Measurements from ENCODE around the gene PODXL.
A peak's percentile ranks its signal among the peaks of the same experiment; 100 is the strongest.
"Not testable (repeated sequence)": the region's sequence is repeated elsewhere in the genome, so short reads cannot be mapped to it uniquely, and the experiment has no call there.

The PODXL gene

DNA sequence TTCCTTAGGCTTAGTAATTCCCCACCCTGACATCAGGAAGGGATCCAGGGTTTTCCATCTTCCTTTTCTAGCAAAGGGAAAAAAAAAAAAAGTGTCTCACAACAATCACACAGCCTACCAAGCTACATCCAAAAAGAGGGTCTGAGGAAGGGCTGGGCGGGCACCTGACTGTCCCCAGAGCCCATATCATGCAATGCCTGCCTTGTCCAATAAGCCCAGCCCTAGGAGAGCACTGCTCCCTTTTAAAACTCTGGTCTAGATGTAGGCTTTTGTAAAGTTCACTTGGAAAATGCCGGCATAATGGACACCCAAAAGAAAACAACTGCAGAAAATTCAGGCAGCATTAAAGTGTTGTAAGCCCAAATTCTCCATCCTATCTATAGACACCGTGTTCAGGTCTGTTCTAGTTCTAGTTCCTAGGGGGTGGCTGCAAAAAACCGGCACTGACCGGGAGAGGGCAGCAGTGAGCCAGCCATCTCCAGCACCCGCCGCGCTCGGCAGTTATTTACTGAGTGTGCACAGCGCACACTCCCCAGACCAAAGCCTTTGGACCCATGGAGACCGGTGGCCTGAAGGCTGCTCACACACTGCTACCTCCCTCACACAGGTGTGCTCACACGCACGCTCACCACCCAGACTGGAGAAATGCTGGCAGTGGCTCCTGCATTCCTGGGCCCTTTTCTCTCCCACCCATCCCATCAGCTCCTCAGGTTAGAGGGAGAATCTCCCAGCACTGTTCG lies 48.7 kb downstream of the PODXL start:
- no peak overlapping the region for H3K4me2 ChIP-seq (ENCODE audit: low read depth, low read length, poor library complexity, severe bottlenecking)
- H3K79me2 ChIP-seq (ENCODE audit: insufficient read depth, low read length), result no peaks in the 10 kb centered on the region

DNA sequence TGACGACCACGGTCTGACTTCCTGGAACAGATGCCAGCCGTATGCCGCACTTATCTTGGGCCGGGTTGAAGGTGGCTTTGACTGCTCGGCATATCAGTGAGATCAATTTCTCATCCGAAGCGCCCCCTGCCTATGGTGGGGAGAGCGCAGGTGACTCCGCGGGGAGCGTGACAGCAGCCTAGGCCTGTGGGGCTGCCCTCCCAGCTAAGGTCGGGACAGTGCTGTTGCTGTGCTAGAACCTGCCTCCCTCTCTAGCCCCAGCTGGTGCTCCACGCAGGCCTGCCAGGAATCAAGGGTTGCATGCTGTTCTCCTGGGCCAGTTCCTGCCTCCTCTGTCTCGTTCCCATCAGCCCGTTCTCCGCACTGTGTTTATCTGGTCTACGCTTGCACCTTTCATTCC lies 49.8 kb downstream of the PODXL start:
- H3K4me2 ChIP-seq (ENCODE audit: low read depth, low read length, poor library complexity, severe bottlenecking), result no peak overlapping the region
- no peak overlapping the region for H3K27ac ChIP-seq (ENCODE audit: low read depth, low read length)
- no peaks in the 10 kb centered on the region for H3F3A ChIP-seq (ENCODE audit: insufficient read depth)
- H3K79me2 ChIP-seq (ENCODE audit: insufficient read depth, low read length), result no peaks in the 10 kb centered on the region
- H3K9me3 ChIP-seq (ENCODE audit: insufficient read depth, low read length), result no peaks in the 10 kb centered on the region
- H3K36me3 ChIP-seq (ENCODE audit: low read length), result no peaks in the 10 kb centered on the region
- H3K9me2 ChIP-seq (replicated peaks; ENCODE audit: insufficient read depth, low read length), result no peaks in the 10 kb centered on the region
- no peaks in the 10 kb centered on the region for H3K27me3 ChIP-seq (ENCODE audit: low read length)
- H3K9ac ChIP-seq (ENCODE audit: low read length), result no peak overlapping the region
- TF ChIP-seq, protein P1, sequence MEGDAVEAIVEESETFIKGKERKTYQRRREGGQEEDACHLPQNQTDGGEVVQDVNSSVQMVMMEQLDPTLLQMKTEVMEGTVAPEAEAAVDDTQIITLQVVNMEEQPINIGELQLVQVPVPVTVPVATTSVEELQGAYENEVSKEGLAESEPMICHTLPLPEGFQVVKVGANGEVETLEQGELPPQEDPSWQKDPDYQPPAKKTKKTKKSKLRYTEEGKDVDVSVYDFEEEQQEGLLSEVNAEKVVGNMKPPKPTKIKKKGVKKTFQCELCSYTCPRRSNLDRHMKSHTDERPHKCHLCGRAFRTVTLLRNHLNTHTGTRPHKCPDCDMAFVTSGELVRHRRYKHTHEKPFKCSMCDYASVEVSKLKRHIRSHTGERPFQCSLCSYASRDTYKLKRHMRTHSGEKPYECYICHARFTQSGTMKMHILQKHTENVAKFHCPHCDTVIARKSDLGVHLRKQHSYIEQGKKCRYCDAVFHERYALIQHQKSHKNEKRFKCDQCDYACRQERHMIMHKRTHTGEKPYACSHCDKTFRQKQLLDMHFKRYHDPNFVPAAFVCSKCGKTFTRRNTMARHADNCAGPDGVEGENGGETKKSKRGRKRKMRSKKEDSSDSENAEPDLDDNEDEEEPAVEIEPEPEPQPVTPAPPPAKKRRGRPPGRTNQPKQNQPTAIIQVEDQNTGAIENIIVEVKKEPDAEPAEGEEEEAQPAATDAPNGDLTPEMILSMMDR (IDR thresholded peaks at IDR 0.05; ENCODE audit: insufficient read depth, low read length, poor library complexity, severe bottlenecking), result no peak
- TF ChIP-seq EZH2phosphoT487 (conservative IDR thresholded peaks at IDR 0.05; ENCODE audit: low read length), result no peak
- H3K4me3 ChIP-seq (ENCODE audit: insufficient read depth, low read length, poor library complexity, severe bottlenecking), result no peak overlapping the region
- H2AFZ ChIP-seq (ENCODE audit: low read depth, low read length, severe bottlenecking), result no peak overlapping the region
- no peaks in the 10 kb centered on the region for H4K20me1 ChIP-seq (ENCODE audit: low read depth, low read length)

More for the DNA sequence above, 48.7 kb downstream of the PODXL start:
- Histone ChIP-seq H3K9me3 (ENCODE audit: insufficient read depth, low read length) (no peaks in the 10 kb centered on the region), H3K36me3 (ENCODE audit: low read length) (no peaks in the 10 kb centered on the region), H3K9ac (ENCODE audit: low read length) (no peak overlapping the region), H3F3A (ENCODE audit: insufficient read depth) (no peaks in the 10 kb centered on the region), H3K4me3 (ENCODE audit: insufficient read depth, low read length, poor library complexity, severe bottlenecking) (no peak overlapping the region), H4K20me1 (ENCODE audit: low read depth, low read length) (no peaks in the 10 kb centered on the region), H2AFZ (ENCODE audit: low read depth, low read length, severe bottlenecking) (no peak overlapping the region), H3K27me3 (ENCODE audit: low read length) (no peaks in the 10 kb centered on the region), H3K9me2 (replicated peaks; ENCODE audit: insufficient read depth, low read length) (no peaks in the 10 kb centered on the region), H3K27ac (ENCODE audit: low read depth, low read length) (no peak overlapping the region)
- TF ChIP-seq, protein P1 (IDR thresholded peaks at IDR 0.05; ENCODE audit: insufficient read depth, low read length, poor library complexity, severe bottlenecking), result peak; percentile 87
- no peak for TF ChIP-seq EZH2phosphoT487 (conservative IDR thresholded peaks at IDR 0.05; ENCODE audit: low read length)

DNA sequence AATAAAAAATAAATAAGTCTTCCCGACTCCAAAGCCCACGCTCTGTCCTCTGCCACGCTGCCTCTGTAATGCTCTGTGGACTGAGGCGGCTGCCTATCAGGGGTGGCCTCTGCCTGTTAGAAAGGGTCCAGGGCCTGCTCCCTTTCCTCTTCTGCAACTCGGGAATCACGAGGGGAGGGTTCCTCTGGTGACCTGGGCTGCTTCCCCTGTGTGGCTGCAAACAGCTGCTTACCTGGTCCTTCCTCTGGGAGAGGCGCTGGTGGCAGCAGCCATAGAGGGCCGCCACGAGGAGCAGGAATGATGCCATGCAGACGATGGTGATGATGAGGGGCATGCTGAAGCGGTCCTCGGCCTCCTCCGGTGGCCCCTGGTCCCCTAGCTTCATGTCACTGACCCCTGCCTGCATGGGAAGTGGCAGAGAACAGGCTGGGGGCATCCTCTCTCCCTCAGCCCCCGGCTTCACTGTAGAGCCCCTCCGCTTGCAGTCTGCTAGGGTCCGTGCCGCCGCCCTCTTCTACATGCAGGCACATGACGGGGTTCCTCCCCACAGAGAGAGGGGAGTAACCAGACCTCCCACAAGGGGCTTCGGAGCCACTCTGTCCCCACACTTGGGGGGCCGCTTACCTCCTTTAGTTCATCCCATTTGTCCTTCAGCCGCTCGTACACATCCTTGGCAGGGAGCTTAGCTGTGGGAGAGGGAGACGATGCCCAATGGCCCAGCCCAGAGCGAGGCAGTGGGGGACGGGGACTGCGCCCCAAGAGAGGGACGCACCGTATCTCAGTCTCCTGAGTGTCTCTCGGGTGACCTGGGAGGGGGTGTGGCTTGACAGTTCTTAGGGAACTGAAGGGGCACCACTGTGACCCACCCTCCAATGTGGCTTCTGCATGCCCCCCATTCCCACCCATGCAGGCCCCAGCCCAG lies 50.5 kb downstream of the PODXL start:
- Histone ChIP-seq H3K9ac (ENCODE audit: low read length) (no peak overlapping the region), H3K4me3 (ENCODE audit: insufficient read depth, low read length, poor library complexity, severe bottlenecking) (no peak overlapping the region), H3K9me2 (replicated peaks; ENCODE audit: insufficient read depth, low read length) (no peaks in the 10 kb centered on the region), H3K9me3 (ENCODE audit: insufficient read depth, low read length) (no peaks in the 10 kb centered on the region), H2AFZ (ENCODE audit: low read depth, low read length, severe bottlenecking) (no peak overlapping the region), H3K36me3 (ENCODE audit: low read length) (no peaks in the 10 kb centered on the region), H3F3A (ENCODE audit: insufficient read depth) (no peaks in the 10 kb centered on the region; the same call in 1 of the 2 replicates), H3K27ac (ENCODE audit: low read depth, low read length) (no peak overlapping the region), H3K79me2 (ENCODE audit: insufficient read depth, low read length) (no peaks in the 10 kb centered on the region), H3K4me2 (ENCODE audit: low read depth, low read length, poor library complexity, severe bottlenecking) (no peak overlapping the region), H3K27me3 (ENCODE audit: low read length) (no peaks in the 10 kb centered on the region), H4K20me1 (ENCODE audit: low read depth, low read length) (no peaks in the 10 kb centered on the region)
- no peak for TF ChIP-seq EZH2phosphoT487 (conservative IDR thresholded peaks at IDR 0.05; ENCODE audit: low read length)
- TF ChIP-seq, protein P1 (IDR thresholded peaks at IDR 0.05; ENCODE audit: insufficient read depth, low read length, poor library complexity, severe bottlenecking), result no peak

DNA sequence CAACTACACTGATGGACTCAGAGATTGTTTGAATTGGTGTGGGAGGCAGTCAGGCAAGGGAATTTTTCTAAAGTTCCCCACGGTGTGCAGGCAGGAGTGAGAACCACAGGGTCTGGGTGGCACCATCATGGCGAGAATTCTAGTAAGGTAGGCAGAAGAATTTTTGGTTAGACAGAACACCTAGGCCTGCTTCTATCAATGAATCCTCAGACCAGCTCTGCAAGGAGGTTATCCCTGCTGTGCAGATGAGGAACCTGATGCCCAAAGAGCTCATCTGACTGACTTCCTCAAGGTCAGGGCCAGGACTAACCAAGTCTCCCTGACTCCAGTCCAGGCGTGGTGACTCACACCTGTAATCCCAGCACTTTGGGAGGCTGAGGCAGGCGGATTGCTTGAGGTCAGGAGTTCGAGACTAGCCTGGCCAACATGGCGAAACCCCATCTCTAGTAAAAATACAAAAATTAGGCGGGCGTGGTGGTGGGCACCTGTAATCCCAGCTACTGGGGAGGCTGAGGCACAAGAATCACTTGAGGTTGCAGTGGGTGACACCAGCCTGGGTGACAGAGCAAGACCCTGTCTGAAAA lies 51.3 kb downstream of the PODXL start:
- not testable (repeated sequence) for H3K9me3 ChIP-seq (ENCODE audit: insufficient read depth, low read length); H2AFZ ChIP-seq (ENCODE audit: low read depth, low read length, severe bottlenecking); H3K9ac ChIP-seq (ENCODE audit: low read length); H3K79me2 ChIP-seq (ENCODE audit: insufficient read depth, low read length); H3K4me2 ChIP-seq (ENCODE audit: low read depth, low read length, poor library complexity, severe bottlenecking); H3K36me3 ChIP-seq (ENCODE audit: low read length); H3K9me2 ChIP-seq (replicated peaks; ENCODE audit: insufficient read depth, low read length); H3K4me3 ChIP-seq (ENCODE audit: insufficient read depth, low read length, poor library complexity, severe bottlenecking); H4K20me1 ChIP-seq (ENCODE audit: low read depth, low read length); H3K27ac ChIP-seq (ENCODE audit: low read depth, low read length); H3F3A ChIP-seq (ENCODE audit: insufficient read depth); H3K27me3 ChIP-seq (ENCODE audit: low read length)

Measured in SU-DHL-6 (cell line).